ENCODE results near the gene ARHGEF26.

Gene ARHGEF26

GRCh38 chr3:154115332-154115731 lies 5.9 kb upstream of the ARHGEF26 start:
- no peak for DNase-seq

- no peak for DNase-seq
Measured at GRCh38 chr3:154119951-154120350, 1.2 kb upstream of the ARHGEF26 start.

GRCh38 chr3:154121701-154122551 lies 736 bp downstream of the ARHGEF26 start:
- DNase-seq, result peak; percentile 49

GRCh38 chr3:154122552-154122911 lies 1.3 kb downstream of the ARHGEF26 start:
- no peak for DNase-seq

- DNase-seq, result peak; percentile 46
Measured at GRCh38 chr3:154122912-154123559, 1.8 kb downstream of the ARHGEF26 start.

- DNase-seq, result no peak
Measured at GRCh38 chr3:154123906-154124305, 2.7 kb downstream of the ARHGEF26 start.

GRCh38 chr3:154125378-154126030 lies 4.3 kb downstream of the ARHGEF26 start:
- no peak for DNase-seq

- no peak for DNase-seq
Measured at GRCh38 chr3:154126651-154127050, 5.5 kb downstream of the ARHGEF26 start.

GRCh38 chr3:154129625-154130024 lies 8.4 kb downstream of the ARHGEF26 start:
- DNase-seq, result no peak

- no peak for DNase-seq
Measured at GRCh38 chr3:154130540-154130939, 9.3 kb downstream of the ARHGEF26 start.

GRCh38 chr3:154131830-154132229 lies 10.6 kb downstream of the ARHGEF26 start:
- DNase-seq, result no peak

- DNase-seq, result no peak
Measured at GRCh38 chr3:154132777-154133375, 11.7 kb downstream of the ARHGEF26 start.

- DNase-seq, result no peak
Measured at GRCh38 chr3:154135511-154136173, 14.5 kb downstream of the ARHGEF26 start.

GRCh38 chr3:154137036-154137435 lies 15.8 kb downstream of the ARHGEF26 start:
- DNase-seq, result no peak

GRCh38 chr3:154139996-154140436 lies 18.8 kb downstream of the ARHGEF26 start:
- DNase-seq, result no peak

- no peak for DNase-seq
Measured at GRCh38 chr3:154142608-154143007, 21.4 kb downstream of the ARHGEF26 start.

GRCh38 chr3:154143873-154144272 lies 22.7 kb downstream of the ARHGEF26 start:
- no peak for DNase-seq

GRCh38 chr3:154144825-154145465 lies 23.8 kb downstream of the ARHGEF26 start:
- no peak for DNase-seq

- DNase-seq, result no peak
Measured at GRCh38 chr3:154148541-154148940, 27.4 kb downstream of the ARHGEF26 start.

GRCh38 chr3:154149286-154149685 lies 28.1 kb downstream of the ARHGEF26 start:
- DNase-seq, result no peak

GRCh38 chr3:154151969-154152368 lies 30.8 kb downstream of the ARHGEF26 start:
- no peak for DNase-seq

GRCh38 chr3:154152741-154153140 lies 31.6 kb downstream of the ARHGEF26 start:
- DNase-seq, result no peak

Data from right forelimb (tissue), 1 donor.